HG03045 (cell line): Measurements from ENCODE around the gene SCMH1.
A peak's percentile ranks its signal among the peaks of the same experiment; 100 is the strongest.

Experiments used
- ATAC-seq: cut with Tn5 transposase; IDR thresholded peaks from one replicate; pipeline ENCODE4 v1.9.1; 2021; ENCODE audit warnings: mild to moderate bottlenecking, moderate library complexity; ENCODE audit not compliant: unreplicated experiment

SCMH1 gene

DNA sequence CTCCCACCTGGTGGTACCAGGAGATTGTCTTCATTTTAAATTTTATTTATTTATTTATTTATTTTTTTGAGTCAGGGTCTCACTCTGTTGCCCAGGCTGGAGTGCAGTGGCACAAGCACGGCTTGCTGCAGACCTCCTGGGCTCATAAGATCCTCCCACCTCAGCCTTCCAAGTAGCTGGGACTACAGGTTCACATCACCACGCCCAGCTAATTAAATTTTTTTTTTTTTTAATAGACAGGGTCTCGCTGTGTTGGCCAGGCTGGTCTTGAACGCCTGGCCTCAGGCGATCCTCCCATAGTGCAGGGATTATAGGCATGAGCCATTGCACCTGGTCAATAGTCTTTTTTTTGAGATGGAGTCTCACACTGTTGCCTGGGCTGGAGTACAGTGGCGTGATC is 229.1 kb downstream of the SCMH1 start:
- no peak for ATAC-seq

DNA sequence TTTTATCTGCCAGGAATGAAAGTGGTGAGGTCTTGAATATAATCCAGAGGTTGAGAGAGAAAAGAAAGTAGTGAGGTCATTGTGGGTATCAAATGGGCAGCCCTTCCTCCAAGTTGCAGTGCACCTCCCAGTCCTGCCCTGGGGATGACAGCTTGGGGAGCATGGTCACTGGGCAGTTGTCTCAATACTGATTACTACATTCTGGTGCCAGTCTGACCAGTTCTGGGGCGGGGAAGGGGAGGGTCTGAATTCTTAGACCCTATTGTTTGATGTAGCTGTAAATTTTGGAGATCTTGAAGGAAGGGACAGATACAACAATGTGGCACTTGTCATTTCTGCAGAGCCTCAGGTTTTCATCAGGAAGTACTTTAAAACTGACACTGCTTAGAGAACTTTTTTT is 231.8 kb downstream of the SCMH1 start:
- ATAC-seq = no peak

DNA sequence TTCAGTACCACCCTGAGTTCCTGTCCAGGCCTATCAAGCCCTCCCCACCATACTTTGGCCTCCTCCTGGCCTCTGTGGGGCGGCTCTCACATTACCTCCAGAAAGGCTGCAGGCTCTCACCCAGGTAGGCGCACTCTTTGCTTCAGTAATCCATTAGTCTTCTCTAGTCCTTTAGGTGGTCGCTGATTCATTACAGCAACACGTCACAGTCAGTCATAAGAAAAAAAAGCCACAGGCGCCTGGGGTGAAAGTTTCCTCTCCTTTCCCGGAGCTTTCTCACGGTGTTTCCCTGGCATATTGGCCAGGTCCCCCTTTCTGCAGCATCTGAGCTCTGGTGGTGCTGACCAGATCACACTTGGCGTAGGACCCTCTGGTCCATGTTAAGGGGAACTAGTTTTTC is 232.6 kb downstream of the SCMH1 start:
- ATAC-seq = no peak

DNA sequence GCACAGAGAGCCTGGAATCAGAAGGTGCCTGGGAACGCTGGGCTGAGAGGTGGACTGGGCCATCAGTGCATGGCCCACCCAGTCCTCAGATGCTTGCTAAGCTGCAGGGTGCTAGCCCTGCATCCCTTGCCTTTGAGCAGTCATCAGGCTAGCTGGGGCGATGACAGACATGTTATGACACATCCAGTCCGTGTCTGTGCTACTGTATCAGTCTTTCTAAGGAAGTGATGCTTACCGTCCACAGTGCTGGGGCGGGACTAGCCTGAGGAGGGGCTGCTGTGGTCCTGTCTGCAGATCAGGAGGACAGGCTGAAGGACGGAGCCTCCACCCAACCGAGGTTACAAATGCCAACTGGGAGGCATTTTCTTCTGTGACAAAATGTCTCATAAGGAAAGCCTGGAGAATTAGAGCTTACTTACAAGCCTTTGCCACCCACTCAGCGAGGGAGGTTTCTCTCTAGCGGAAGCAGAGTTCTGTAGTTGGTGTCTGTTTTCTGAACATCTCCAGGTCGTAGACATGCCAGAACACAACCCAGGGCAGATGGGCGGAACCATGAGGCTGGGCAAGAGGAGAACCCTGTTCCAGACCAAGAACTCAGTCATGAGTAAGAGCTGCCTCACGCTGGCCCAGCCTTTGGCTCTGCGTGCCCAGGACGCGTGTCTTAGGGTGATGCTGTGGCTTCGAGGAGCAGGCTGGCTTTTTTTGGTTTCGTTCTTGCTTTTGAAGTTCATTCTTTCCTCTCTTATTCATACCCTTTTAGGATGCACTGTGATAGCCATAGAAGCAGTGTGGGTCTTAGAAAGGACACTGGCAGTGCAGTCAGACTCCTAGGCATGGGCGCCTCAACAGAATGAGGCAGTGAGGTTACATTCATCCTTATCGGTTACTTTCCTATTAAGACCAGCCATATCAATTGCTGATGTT is 234.9 kb downstream of the SCMH1 start:
- ATAC-seq = no peak

DNA sequence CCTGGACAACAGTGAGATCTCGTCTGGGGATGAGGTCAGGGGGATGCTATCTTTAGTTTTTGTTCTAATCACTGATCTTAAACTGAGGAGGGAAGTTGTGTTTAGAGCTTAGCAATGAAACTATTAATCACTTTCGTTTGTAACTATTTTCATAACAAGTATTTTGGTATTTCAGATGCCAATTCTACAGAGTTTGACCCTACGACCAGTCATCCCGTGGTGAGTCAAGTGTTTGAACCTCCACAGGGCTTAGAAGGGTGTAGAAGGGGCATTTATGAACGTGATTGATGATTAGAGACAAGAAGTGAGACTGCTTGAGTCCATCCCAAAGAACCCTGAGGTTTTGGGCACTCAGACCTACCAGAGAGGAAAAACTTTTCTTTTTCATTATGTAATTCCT is 236.2 kb downstream of the SCMH1 start:
- ATAC-seq = no peak

DNA sequence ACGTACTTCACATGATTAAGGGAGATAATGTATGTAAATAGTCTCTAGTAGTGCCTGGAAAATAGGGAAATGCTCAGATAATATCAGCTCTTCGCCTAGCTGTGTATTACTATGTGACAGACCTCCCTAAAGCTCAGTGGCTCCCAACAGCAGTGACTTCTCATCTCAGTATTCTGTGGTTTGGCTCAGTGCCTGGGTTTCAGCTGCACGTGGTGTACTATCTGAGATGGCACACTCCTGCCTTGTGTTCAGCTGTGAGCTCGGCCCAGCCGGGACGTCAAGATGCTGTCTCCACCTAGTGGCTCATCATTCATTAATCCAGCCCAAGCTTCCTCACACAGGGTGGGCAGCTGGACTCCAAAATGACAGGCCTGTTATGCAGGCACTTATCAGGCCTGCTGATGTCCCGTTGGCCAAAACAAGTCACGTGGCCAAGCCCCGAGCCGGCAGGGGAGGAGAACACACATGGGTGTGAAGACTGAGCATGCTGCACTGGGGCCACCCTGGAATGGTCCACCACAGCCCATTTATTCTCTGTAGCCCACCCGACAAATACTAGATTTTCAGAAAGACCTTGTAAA is 238.4 kb downstream of the SCMH1 start:
- peak; percentile 97 for ATAC-seq

DNA sequence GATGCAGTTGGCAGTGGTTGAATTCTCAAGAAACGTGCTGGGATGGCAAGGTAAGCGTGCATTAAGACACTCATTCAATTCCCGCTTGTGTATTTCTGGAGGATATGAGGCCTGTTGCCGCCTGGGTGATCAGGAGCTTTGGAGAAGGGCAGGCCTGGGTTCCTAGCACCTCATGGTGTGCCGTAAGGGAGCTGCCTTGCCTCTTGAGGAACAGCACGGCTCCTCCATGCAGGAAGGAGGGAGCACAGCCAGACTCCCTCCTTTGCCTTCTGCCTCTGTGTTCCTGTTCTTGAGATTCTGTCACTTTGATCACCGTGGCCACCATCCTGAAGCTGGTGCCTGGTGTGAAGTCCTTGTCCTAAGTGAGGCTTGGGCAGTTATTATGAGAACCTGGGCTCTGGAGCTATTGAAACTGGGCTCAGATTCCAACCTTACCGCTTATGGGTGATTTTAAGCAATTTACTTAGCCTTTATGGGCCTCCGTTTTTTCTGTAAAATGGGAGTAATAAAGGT is 238.9 kb downstream of the SCMH1 start:
- no peak for ATAC-seq

DNA sequence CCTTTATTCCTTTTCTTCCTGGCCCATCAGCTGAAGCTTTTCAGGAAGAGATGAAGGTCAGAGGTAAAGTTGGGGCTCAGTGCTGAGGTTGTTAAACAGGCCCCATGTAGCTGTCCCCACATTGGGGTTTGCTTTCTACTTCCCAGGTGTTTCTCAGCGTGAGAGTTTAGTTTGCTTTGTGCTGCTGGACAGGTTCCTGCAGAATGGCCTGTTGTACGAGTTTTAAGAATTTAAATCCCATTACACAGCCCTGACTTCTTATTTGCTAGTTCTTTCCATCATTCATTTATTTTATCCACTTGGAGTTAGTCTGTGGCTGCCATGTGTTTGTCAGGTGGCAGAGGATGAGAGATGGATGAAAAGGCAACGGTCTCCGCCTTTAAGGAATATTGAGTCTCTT is 243.4 kb downstream of the SCMH1 start:
- ATAC-seq = no peak

DNA sequence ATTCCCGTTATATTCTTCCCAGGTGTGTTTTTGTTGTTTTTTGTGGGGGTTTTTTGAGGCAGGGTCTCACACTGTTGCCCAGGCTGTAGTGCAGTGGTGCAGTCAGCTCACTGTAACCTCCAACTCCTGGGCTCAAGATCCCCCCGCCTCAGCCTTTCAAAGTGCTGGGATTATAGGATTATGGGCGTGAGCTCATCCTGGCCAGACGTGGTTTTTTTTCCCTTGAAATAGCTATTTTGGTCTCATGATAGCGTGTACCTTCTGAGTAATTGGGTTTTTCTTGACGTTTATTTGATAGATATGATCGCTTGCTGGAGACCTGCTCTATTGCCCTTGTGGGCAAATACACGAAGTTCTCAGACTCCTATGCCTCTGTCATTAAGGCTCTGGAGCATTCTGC is 245.0 kb downstream of the SCMH1 start:
- no peak for ATAC-seq

DNA sequence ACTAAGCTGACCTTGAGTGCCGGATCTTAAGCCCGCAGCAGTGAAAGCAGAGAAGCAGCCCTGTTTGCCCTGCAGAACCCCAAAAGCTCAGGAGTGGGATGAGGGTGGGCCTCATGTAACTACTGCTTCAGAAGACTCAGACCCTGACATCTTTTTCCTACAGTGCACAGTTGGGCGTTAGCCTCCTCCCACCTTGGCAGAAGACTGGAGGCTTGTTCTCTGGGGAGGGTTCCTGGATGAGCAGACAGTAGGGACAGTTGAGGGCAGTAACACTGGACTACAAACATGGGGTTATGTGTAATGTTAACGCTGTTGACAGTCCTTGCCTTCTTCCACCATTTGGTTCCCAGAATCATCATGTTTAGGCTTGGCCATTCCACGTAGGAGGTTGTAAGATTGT is 253.0 kb downstream of the SCMH1 start:
- no peak for ATAC-seq

DNA sequence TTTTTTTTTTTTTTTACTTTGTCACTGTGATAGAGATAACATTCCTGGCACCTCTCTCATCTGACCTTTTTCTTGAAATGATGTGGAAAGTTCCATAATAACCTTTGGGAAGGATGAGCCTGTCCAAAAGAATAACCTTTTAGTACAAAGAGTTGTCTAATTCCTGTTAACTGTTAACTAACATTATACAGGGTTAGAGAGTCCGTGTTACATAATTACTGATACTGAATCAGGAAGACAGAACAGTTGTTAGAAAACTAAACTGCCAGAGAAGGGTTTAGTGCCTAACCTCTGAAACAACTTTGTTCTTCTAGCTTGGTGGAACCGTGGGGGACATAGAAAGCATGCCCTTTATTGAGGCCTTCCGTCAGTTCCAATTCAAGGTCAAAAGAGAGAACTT is 253.8 kb downstream of the SCMH1 start:
- ATAC-seq = no peak

DNA sequence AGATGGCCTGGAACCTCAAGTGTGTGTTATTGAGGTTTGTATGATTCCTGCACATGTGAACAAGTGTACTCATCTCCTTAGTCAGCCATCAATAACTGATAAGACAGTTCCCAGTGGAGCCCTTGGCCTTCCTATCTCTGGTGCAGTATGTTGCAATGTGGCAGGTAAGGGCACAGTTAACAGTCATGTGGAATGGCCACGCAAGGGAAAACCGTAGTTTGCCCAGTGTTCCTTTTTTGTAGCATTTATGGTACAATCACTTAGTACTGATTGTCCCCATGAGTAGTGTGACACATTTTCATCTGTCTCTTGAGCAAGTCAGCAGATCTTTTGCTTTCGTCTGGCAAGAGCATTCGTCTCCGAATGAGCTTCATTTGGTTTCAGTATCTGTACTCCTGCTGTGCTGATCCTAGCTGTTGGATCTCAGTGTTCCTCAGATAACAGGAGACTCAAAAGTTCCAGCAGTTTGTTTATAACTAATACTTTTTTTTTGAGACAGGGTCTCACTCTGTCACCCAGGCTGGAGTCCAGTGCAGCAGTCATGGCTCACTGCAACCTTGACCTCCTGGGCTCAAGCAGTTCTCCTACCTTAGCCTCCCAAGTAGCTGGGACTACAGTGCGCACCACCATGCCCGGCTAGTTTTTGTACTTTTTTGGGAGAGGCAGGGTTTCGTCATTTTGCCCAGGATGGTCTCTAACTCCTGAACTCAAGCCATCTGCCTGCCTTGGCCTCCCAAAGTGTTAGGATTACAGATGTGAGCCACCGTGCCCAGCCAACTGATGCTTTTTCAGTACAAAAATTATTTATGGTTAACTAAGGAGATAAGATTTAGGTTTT is 254.4 kb downstream of the SCMH1 start:
- no peak for ATAC-seq

DNA sequence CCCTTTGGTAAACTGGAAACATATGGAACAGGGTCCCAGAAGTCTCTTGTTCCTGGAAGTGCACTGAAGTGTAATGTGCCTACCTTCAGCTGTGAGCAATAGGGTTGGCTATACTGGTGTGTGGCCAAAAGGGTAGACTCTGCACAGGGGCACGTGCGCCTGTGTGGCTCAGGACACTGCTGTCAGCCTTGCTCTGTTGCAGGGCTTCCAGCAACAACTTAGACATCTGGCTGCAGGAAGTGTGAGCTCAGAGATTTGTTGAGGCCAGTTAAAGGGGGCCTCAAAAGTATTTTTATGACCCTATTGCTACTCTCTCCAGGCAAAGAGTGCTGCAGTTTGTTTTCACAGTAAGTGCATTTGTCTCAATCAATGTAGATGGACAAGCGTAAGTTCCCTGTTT is 255.2 kb downstream of the SCMH1 start:
- ATAC-seq = no peak

DNA sequence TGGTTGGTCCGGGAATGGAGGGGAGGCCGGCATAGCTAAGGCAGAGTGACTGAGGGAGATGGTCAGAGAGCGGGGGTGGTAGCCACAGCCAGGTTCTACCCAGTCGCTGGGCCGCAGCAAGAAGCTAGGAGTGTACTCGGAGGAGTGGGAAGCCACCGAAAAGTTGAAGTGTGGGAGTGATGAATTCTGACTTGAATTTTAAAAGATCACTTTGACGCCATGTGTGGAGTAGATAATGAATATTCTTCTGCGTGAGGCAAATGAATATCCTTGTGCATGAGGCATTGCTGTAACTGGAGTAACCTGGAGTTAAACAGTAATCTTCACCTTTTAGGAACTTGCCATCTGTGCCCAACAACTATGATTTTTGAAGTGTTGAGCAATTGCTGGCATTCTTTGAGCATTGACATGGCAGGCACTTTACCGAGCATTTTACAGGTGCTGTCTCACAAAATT is 255.8 kb downstream of the SCMH1 start:
- no peak for ATAC-seq

DNA sequence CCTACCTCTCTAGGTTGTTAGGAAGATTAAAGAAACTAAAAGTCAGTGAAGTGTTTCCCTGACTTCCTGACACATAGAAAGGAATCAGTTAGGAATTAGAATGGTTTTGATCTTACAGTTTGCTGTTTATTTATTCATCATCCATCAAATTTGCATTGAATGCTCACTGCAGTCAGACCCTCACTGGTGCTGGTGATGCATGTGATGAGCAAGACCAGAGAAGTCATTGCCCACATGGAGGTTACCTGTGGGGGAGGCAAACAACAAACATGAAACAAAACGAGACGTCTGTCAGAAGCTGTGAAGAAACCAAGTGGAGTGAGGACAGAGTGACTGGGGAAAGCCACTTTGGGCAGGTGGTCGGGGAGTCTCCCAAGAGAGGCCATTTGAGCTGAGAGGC is 256.2 kb downstream of the SCMH1 start:
- ATAC-seq = no peak

DNA sequence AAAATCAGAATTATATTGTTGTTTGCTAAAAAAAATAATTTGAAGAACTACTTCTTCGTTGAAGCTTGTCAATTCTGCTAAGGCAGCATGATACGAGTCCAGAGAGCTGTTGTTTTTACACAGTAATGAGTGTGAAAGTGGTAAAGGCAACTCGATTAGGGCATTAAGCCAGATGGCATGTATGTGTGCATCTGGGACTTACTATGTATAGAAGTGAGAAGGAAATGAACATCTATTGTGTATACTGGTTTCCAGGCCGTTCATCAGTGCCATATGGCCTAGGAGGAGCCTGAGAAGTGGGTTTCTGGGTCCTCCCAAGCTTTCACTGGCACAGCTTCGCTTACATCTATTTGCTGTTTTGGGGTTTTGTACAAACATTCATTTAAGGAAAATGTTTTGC is 256.9 kb downstream of the SCMH1 start:
- no peak for ATAC-seq

DNA sequence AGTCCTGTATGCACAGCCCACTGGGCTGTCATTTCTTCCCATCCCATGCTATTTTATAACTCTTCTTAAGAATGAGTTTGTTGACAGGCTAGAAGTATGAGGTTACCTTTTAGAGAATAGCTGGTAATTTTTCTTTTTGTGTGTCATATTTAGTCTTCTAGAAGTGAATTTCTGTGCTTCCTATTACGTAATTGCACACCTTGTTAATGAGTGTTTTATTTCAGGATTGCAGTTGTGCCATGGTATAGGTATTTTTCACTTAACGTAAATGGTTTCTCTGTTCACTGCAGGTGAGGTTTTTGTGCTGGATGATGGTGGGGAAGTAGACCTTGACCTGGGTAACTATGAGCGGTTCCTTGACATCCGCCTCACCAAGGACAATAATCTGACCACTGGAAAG is 257.6 kb downstream of the SCMH1 start:
- ATAC-seq = no peak

DNA sequence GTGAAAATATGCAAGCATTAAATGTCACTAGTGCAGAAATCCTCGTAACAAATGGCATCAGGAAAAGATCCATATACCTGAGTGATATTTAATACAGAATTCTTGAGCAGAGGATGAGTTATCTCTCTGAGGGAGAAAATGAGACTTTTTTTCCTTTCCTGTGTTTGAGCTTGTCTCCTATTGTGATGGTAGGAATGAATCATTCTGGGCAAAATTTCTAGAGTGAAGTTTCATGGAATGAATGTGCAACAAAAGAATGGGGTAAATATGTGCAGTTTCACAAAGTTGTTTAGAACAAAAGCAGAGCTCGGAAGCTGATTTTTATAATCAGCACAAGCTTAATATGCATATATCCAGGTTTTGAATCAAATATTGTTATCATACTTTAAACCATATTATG is 258.0 kb downstream of the SCMH1 start:
- ATAC-seq = no peak

DNA sequence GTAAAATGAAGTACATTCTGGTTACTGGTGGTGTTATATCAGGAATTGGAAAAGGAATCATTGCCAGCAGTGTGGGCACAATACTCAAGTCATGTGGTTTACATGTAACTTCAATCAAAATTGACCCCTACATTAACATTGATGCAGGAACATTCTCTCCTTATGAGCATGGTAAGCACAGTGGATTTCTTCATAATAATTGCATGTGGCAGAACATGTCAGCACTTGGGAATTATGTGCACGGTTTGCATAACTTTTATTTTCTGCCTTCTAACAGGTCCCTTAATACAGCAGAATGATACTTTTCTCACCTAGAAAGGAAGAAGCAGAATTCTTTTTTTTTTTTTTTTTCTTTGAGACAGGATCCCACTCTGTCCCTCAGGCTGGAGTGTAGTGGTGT is 258.8 kb downstream of the SCMH1 start:
- no peak for ATAC-seq

DNA sequence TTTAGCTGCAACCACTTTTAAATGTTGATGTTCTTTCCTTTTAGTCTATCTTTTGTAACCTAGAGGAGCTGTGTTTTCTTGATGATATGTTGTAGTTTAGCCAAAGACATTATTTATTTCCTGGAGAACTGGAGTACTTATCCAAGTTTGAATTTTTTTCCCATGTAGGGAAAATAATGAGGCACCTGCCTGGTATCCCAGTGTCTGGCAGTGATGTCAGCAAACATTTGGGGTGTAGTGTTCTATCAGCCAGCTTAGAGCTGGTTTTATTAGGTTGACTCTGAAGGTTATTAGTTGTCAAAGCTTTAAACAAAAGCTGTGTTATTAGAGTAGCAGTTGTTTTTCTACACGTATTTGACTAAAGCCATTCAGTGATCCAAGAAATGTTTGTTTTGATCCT is 259.4 kb downstream of the SCMH1 start:
- no peak for ATAC-seq

DNA sequence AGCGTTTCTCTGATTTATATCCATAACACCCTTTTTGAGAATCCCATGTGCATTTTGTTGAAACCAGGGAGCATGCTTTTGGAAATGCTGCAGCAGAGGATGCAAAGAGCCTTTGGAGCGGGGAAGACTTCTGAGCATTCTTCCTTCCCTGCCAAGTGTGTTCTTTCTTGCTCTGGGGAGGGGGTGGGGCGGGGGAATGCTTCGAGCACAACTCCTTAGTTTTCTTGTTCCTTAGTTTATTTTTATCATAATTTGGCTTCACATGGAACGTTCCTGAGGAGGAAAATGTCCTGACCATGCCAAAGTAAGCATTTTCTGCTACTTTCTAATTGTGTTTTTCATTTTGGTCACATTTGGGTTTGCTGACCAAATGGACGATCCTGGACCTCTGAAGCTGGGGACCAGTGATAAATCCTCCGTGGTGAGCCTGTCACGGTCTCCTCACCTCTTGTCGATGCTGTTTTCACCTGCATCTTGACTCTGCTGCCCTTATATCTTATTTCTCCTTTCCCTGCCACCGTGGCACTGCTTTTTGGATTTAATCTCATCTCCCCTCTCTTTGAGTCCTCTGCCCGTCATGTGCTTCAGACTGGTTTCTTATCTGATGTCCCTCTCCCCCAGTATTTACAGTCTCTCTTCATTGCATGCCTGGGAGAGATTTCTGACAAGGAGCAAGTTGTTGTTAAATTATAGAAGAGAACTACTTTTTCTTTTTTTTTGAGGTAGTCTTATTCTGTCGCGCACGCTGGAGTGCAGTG is 260.2 kb downstream of the SCMH1 start:
- ATAC-seq = no peak
